Femur (tissue), 1 donor: ENCODE results near the gene POLD4.
A peak's percentile ranks its signal among the peaks of the same experiment; 100 is the strongest.
"Not testable (repeated sequence)": the region's sequence is repeated elsewhere in the genome, so short reads cannot be mapped to it uniquely, and the experiment has no call there.

ENCODE experiments used
- DNase-seq: peaks from one replicate; pipeline ENCODE4 v3.0.0-alpha.2; 2017

The POLD4 gene

DNA sequence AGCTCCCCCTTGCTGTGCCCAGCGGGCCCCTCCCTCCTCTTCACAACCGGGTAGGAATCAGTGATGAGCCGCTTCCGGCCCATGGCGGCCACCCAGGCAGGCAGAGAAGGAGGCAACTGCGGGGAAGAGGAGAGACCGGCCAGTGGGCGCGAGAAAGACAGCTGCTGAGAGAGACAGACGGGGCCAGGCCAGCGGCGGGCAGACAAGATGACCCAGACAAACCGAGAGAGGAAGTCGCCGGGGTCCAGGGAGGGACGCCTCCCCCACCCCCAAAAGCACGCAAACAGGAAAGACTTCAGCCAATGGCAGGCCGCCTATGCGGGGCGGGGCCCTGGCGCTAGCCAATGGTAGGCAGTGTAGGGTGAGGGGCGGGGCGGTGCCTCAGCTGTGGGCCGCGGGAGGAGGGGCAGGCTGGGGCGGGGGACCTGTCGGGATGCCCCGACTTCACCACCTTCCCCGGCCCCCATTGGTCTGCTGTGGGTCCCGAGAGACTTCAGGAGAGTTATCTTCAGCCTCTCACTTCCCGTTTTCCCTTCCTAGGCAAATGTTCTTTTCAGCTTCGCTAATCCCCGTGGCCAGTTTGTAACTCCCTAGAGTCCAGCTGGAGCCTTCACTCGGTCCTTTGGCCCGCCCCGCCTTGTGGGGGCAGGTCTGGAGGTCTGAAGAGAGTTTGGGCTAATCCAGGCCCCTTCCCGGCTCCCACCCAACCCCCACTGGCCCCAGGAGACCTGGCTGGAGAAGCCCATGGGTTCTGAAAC, at the start of gene POLD4:
Gene POLD4 (minus strand): TSS at position 230 of the 758 bp plus-strand sequence. CDS start 147 bp downstream, at position 83.
- peak; percentile 98 for DNase-seq

DNA sequence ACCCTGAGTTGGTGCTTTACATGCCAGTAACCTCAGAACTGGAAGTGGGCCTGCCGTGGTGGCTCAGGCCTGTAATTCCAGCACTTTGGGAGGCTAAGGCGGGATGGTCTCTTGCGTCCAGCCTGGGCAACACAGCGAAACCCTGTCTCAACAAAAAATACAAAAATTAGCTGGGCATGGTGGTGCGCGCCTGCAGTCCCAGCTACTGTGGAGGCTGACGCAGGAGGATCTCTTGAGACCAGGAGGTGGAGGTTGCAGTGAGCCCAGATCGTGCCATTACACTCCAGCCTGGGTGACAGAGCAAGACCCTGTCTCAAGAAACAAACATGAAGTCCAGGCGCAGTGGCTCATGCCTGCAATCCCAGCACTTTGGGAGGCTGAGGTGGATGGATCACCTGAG, 49.7 kb upstream of the POLD4 start:
- not testable (repeated sequence) for DNase-seq

GRCh38 chr11:67402192-67402839, 49.0 kb upstream of the POLD4 start:
- DNase-seq: not testable (repeated sequence)

- peak; percentile 96 for DNase-seq
Observed at GRCh38 chr11:67401495-67402191, 48.3 kb upstream of the POLD4 start, which contains the start of gene PPP1CA. PPP1CA (minus strand) TSS chr11:67401858; CDS start chr11:67401782, 76 bp downstream.

- no peak for DNase-seq
Observed at GRCh38 chr11:67400942-67401494, 47.7 kb upstream of the POLD4 start.

- no peak for DNase-seq
Observed at GRCh38 chr11:67400251-67400941, 47.0 kb upstream of the POLD4 start.

DNA sequence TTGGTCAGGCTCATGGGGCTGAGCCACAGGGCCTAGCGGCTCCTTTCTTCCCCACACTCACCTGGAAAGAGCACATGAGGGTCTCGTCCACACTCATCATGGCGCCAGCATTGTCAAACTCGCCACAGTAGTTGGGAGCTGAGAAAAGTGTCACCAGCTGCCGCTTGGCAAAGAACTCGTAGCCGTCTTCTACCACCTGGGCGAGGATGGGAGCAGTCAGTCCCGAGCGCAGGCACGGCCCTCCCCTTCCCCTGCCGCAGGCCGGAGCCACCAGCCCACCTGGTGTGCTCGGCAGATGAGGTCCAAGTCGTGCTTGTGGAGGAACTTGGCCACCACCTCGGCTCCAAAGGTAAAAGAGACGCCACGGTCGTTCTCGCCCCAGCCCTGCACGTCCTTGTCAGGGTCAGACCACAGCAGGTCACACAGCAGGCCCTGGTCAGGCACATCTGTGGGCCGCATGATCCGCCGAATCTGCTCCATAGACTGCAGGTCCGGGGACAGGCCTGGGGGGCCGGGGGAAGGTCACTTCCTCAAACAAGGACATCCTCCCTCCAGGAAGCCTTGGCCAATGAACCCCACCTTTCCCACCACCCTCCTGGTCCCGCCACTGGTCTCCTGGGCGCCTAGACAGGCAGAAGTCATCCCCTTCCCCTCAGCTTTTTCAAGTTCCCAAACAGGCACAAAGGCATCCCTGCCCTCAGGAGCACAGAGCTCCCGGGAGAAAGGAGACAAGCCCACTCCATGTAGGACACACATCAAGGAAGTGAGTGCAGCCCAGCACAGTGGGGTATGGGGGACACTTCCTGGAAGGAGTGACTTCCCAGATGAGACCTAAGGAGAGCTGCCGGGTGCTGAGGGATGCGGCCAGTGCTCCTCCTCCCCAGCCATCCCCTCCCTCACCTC, 45.6 kb upstream of the POLD4 start:
- DNase-seq: no peak

DNA sequence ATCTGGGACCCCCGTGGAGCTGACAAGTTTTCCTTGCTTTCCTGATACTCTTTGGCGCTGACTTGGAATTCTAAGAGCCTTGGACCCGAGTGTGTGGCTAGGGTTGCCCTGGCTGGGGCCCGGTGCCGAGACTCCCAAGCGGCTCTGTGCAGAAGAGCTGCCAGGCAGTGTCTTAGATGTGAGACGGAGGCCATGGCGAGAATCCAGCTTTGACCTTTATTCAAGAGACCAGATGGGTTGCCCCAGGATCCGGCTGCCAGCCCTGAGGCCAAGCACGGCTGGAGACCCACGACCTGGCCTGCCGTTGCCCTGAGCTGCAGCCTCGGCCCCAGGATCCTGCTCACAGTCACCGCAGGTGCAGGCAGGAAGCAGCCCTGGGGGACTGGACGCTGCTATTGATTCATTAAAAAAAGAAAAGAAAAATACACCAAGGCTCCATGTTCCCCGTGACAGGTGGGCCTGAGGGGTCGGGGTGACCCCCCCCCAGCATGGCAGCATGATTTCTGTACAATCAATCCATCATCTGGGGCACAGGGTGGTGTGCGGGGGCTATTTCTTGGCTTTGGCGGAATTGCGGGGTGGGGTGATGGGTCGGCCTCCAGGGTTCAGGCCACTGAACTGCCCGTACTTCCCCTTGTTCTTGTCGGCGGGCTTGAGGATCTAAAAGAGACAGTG, 44.8 kb upstream of the POLD4 start:
- DNase-seq: no peak

- no peak for DNase-seq
Observed at GRCh38 chr11:67397536-67397935, 44.2 kb upstream of the POLD4 start.

- DNase-seq: no peak
Observed at GRCh38 chr11:67396587-67397389, 43.4 kb upstream of the POLD4 start.

- DNase-seq: no peak
Observed at GRCh38 chr11:67396259-67396581, 42.9 kb upstream of the POLD4 start.

GRCh38 chr11:67395555-67396258, 42.4 kb upstream of the POLD4 start:
- DNase-seq: no peak

GRCh38 chr11:67393990-67394389, 40.6 kb upstream of the POLD4 start:
- DNase-seq: no peak

- no peak for DNase-seq
Observed at GRCh38 chr11:67393437-67393836, 40.1 kb upstream of the POLD4 start.

GRCh38 chr11:67392183-67392715, 38.9 kb upstream of the POLD4 start:
- no peak for DNase-seq

DNA sequence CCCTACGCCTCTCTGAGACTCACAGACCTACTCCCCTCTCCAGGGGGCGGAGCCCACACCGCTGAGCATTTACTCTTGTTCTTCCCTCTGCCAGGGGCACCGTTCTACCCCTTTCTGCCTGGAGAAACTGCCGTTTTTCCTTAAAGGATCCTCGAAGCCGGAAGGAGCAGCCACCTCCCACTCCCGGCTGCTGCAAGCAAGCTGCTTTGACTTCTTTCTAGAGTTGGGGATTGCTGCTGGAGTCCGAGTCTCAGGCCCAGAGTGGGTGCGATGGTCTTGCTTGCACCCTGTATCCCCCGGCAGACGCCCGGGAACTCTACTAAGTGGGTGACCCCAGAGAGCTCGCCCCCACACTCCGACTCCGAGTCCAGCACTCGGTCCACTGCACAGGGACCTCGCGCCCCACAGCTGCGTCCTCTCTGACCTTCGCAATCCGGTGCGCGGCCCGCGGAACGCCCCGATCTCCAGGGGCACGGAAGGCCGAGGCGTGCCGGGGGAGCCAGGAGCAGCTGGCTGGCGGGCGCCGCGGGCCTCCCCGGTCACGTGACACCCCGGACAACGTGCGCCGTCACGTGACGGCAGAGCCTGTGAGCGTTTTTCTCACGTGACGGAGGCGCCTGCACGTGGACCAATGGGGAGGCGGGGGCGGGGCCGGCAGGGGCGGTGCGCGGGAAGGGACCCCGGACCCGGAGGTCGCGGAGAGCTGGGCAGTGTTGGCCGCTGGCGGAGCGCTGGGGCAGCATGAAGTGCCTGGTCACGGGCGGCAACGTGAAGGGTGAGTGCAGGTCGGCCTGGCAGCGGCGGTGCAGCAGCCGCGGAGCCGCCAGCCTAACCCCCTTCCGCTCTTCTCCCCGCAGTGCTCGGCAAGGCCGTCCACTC, 38.2 kb upstream of the POLD4 start, which contains the start of gene RAD9A:
Gene RAD9A (plus strand): TSS at position 683 of the 879 bp plus-strand sequence. CDS start 59 bp downstream, at position 742.
- DNase-seq: peak; percentile 96

- no peak for DNase-seq
Observed at GRCh38 chr11:67390947-67391303, 37.6 kb upstream of the POLD4 start.

GRCh38 chr11:67389477-67389876, 36.1 kb upstream of the POLD4 start:
- DNase-seq: no peak
